Stimulated activated naive CD4-positive, alpha-beta T cell treated with Interleukin-2 at 50 U/mL for 16 hours (primary cell): ENCODE measurements around the gene PEAR1.

Experiments used
- DNase-seq: peaks from one replicate; lab custom pipeline; 2025; lab: John Stamatoyannopoulos, UW

PEAR1 gene

DNA sequence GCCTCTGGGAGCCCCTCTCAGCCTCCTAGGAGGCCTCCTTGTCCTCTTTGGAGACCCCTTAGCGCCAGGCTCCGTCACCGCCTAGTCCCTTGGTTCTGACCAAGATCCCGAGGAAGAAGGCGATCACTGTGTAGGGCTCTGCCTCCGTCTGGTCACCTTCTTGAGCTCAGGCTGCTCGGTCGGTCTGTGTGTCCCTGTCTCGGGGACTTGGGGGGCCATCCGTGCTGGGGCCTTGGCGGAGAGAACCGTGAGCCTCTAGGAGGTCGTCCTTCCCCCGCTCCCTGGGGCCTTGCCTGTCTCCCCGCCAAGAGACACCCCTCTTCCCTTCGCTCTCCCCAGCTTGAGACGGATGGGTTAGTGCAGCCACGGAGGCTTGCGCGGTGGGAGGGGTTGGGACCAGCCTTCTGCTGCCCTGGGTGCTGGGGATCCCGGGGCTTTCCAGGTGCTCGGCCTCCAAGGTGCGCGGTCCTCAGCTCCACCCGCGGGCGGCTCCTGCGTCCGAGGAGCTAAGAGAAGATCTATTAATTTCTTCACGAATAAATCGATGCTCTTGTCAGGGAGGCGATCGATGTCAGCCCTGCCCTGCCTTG lies 33.9 kb upstream of the PEAR1 start:
- no peak for DNase-seq

DNA sequence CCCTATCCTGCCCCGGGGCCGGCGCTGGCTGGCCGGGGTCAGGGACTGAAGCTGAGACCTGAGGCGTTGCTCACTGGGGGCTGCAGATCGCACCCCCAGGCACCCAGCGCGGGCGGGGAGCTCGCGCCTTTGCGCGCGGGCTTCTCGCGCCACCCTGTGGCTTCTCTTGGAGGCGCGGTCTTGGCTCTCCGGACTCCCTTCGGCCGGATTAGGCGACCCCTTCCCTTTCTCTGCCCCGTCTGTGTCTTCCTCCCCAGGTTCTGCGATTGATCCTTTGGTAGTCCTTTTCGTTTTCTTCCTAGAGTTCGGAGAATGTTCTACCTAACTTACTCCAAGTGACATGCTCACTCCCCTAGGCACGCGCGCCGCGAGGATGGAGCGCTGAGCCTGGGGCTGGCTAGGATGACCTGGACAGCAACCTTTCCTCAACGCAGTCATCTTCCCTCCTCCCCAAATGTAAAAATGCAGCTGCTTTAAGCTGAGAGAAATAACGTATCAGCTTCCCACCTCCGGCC lies 33.3 kb upstream of the PEAR1 start:
- peak; percentile 46 for DNase-seq

DNA sequence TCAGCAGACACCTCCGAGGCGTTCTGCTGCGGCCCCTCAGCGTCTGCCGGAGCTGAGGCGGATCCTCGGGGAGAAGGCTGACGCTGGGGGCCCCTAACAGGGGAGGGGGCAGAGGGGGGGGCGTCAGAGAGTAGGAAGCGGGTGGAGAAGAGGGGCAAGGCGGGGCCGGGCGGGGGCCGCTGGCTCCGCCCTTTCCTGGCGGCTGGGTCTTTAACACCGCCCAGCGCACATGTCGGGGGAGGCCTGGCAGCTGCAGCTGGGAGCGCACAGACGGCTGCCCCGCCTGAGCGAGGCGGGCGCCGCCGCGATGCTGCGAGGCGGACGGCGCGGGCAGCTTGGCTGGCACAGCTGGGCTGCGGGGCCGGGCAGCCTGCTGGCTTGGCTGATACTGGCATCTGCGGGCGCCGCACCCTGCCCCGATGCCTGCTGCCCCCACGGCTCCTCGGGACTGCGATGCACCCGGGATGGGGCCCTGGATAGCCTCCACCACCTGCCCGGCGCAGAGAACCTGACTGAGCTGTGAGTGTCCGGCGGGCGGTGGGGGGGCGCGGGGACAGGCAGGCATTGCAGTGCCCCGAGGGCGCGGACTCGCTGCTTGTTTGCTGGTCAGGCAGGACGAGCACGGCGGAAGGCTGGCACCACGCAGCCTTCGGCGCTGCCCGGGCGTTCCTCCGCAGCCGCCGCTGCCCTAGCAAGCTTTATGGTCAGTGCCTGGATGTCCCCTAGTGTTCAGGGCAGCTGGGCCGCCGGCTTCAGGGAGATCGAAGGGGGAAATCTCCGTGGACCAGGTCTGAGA lies 32.7 kb upstream of the PEAR1 start, which contains the start of gene NTRK1:
NTRK1 (plus strand) TSS at position 238 of the 796 bp plus-strand sequence; CDS start at position 308, 70 bp downstream.
- peak; percentile 32 for DNase-seq

DNA sequence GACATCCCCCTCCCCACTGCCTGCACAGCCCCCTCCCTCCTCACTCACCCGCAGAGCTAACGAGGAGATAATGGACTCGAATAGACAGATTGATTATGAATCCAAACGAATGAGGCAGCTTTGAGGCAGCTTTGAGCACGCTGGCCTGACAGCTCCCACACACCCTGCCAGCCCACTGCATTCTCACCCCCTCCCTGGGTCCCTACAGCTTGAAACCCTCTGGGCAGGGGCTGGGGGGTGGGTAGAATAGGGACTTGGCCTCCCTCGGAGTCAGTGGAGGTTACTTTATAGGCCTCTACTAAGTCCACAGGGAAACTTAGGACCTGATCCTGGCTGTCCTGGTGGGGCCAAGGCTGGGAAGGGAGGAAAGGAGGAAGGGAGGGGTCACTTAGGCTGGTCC lies 30.9 kb upstream of the PEAR1 start:
- DNase-seq = no peak

DNA sequence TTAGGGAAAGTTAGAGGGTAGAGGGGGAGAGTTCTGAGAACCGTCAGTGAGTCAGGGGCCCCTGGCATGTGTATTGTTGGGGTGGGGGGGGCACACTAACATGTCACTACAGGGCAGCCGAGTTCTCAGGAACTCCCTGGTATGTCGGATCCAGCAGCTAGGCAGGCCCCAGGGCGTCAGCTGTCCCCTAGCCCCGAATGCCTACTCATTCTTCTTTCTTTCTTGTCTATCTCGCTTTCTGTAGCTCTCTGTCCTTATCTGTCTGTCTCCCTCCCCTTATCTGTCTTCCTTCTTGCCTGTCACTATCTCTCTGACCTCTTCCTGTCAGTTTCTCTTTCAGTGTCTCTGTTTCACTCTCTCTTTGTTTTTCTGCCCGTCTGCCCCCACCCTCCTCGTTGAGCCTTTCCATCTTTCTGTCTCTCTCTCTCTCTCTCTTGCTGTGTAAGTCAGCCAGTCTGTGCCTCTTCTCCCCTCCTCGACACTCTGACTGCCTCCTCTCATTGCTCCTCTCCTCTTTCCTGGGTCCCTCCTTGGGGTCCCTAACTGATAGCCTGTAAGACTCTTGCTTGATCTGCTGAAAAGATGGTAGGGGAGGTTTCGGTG lies 30.4 kb upstream of the PEAR1 start:
- no peak for DNase-seq

DNA sequence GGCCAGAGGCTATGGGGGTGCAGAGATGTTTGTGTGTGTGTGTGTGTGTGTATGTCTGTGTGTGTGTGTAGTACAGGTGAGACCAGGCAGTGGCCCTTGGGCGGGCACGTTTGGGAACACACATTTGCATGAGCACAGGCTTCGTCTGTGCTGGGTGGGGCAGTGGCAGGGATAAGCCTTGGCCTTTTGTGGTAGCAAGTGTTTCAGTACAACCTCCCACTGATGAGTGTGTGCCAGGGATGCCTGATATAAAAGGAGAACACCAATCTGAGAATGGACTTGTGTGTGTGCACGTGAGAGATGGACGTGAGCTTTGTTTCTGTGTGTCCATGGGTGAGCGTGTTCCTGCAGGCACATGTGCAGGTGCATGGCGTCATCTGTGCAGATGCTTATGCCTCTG lies 29.9 kb upstream of the PEAR1 start:
- no peak for DNase-seq

DNA sequence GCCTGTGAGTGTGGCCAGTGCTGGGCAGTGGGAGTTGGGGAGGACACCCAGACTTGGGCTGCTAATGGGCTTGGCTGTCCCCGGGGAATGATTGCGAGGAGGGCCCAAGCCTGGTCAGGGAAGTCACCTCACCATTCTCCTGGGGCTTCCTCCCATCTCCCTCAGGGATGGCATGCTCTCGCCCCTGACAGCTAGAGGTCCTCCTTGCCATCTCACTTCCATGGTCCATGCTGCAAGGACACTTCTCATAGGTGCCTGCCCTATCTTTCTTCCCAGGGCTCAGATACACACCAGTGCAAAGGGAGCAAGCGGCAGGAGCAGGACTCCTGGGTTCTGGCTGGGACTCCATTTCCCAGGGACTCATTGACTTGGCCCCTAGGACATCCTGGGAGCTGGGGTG lies 28.7 kb upstream of the PEAR1 start:
- DNase-seq = no peak

DNA sequence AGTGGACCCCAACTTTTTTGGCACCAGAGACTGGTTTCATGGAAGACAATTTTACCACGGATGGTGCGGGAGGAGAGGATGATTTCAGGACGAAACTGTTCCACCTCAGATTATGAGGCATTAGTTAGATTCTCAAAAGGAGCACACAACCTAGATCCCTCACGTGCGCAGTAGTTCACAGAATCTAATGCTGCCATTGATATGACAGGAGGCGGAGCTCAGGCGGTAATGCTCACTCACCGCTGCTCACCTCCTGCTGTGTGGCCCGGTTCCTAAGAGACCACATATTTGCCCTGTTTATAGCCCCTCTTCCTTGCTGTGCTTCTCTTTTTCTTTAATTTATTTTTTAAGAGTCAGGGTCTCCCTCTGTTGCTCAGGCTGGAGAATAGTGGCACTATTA lies 28.3 kb upstream of the PEAR1 start:
- DNase-seq = no peak

DNA sequence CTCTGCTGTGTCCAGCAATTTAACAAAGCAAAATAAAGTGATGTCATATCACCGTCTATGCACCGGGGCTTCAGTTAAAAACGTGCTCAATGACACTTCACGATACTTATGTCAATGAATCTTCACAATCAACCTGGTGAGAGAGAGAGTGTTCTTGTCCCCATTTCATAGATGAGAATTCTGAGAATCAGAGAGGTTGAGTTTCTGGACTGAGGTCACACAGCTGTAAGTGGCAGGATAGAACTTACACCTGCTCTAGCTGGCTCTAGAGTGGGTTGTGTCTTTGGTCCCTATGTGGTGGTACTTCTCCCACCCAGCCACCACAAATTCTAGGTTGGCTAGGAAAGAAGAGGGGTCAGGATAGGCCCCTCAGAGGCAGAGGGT lies 27.7 kb upstream of the PEAR1 start:
- DNase-seq = no peak

DNA sequence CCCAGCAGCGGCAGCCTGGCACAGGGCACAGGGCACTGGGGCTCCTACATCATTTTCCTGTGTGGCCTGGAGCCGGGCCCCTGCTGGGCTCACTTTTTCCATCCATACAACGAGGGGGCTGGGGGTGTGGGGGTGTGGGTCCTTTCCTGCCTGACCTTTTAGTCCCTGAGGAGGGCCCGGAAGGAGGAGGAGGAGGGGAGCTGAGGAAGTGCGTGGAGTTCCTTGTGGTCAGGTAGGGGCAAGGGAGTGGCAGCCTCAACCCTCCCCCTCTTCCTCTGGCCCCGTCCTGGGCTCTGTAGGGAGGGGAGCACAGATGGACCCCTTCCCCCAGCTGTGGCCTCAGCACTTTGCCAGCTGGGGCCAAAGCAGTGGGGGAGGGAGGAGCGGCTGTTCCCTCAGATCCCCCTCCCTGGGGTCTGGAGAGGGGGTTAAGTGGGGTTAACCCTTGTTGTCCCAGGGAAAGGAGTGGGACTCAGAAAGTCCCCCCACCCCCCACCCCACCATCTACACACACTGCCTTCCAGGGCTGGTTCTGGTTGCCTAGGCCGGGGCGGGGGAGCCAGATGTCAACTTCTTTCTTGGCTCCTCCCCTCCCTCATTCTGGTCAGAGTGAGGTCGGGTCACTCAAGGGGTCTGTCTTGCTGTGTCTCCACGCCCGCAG lies 27.1 kb upstream of the PEAR1 start:
- no peak for DNase-seq

DNA sequence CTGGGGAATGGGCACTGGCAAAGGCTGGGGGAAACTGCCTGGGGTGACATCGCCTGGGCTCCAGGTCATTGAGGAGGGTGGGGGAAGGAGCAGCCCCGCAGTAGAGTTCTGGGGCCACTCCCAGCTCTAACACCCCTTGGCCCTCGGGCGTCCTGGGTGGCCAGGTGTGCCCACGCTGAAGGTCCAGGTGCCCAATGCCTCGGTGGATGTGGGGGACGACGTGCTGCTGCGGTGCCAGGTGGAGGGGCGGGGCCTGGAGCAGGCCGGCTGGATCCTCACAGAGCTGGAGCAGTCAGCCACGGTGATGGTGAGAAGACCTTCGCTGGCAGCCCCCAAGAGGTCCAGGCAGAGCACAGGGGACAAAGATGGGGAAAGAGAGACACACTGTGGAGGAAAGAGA lies 25.2 kb upstream of the PEAR1 start:
- no peak for DNase-seq

DNA sequence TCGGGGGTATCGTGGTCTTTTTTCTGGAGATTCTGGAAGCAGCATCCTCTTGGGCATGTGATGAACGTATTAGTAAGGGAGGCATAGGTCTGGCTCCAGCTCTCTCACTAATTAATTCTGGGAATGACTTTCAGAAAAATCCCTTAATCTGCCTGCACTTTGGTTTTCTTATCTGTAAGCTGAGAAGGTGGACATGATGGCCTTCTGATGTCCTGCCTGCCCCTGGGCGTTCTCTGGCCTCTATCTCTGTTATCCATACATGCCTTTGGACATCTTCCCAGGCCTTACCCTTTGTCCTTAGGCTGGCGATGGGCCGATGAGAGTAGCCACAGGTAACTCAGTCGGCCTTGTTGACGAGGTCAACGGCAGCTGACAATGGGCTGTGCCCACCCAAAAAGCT lies 24.1 kb upstream of the PEAR1 start:
- no peak for DNase-seq

DNA sequence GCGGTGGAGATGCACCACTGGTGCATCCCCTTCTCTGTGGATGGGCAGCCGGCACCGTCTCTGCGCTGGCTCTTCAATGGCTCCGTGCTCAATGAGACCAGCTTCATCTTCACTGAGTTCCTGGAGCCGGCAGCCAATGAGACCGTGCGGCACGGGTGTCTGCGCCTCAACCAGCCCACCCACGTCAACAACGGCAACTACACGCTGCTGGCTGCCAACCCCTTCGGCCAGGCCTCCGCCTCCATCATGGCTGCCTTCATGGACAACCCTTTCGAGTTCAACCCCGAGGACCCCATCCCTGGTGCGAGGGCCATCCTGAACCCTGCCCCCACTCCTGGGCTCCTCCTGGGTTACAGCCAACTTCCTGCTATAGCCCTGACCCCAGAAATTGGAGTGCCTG lies 19.9 kb upstream of the PEAR1 start:
- DNase-seq = no peak

DNA sequence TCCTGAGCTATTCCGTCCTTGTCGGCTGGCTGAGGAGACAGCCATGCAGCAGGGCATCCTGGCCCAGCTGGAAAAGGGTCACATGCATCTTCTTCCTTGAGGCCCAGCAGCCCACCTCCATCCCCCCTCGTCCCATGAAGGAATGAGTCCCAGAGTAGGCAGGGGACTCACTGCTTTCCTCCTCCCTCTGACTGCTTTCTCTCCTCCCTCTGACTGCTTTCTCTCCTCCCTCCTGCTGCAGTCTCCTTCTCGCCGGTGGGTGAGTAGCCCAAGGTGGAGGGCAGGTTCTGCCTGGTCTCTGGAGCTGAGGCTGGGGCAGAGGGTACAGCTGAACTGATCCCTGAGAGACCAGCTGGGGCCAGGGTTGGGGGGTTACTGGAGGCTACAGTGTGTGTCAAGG lies 19.4 kb upstream of the PEAR1 start:
- no peak for DNase-seq

DNA sequence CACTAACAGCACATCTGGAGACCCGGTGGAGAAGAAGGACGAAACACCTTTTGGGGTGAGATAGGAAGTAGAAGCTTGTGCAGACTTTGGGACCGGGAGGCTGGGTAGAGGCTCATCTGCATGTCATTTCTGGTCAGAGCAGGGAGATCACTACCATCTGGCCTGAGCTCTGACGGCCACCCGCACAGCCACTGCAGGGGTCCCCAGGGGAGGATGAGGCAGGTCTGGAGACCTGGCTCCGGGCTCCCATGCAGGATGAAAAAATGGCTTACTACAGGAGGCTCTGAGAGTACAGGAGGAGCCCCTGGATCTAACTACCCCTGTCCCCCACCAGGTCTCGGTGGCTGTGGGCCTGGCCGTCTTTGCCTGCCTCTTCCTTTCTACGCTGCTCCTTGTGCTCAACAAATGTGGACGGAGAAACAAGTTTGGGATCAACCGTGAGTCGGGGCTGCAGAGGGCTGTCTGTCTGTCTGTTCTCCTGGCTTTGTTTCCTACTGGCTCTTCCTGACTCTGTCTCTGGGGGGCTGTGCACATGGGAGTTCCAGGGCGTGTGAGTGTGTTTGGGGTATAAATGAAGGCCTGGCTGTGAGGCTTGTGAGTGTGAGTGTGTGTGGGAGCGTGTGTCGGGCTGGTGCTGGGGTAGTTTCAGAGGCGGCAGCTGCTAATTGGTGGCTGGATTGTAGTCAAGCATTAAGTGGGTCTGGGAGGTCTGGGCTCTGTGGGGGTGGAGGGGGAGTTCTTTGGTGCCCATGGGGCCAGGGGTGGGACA lies 18.8 kb upstream of the PEAR1 start:
- no peak for DNase-seq

DNA sequence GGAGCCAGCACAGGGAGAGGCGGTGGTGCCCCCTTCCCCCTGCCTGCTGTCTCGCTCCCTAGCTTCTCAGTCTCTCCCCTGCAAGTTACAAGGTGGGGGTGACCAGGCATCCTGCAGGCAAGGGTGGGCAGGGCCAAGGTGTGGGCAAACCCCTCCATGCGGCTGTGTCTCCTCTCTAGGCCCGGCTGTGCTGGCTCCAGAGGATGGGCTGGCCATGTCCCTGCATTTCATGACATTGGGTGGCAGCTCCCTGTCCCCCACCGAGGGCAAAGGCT lies 18.2 kb upstream of the PEAR1 start:
- DNase-seq = no peak

DNA sequence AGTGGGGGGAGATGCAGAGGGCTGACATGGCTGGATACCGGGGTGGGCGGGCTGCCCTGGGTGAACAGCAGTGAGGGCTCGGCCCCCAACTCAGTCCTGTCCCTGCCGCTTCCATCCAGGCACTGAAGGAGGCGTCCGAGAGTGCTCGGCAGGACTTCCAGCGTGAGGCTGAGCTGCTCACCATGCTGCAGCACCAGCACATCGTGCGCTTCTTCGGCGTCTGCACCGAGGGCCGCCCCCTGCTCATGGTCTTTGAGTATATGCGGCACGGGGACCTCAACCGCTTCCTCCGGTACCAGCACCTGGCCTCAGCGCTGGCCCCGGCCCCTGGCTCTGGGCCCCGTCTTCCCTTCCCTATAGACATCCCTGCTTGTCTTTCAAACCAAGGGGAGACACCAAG lies 17.2 kb upstream of the PEAR1 start:
- DNase-seq = no peak

DNA sequence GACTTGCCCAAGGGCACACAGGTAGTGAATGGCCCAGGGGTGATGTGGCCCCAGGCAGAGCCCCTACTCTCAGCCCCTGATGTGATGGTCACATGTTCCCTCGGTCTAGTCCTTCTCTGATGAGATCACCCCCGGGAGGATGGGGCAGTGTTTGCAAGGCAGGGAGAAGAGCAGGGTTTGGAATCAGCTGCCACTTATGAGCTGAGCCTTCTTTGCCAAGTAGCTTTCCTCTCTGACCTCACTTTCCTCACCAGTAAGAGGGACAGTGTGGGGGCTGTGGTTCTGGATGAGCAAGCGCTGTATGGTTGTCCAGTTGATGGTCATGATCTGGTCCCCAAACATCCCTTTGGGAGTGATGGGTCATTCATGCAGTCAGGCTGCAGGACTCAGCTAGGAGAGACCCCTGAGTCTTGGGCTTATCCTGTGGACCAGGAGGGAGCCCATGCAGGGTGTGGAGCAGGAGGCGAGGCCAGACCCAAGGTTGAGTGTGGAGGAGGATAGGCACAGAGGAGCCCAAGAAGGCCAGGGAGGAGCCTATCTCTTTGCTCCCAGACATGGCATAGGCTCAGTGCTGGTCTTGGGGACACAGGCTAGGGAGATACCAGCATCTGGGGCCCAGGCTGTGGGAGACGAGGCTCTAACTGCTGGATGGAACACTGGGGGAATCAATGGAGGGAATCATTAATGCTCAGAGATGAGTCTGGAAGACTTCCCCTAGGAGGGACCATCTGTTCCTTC lies 15.9 kb upstream of the PEAR1 start:
- no peak for DNase-seq

DNA sequence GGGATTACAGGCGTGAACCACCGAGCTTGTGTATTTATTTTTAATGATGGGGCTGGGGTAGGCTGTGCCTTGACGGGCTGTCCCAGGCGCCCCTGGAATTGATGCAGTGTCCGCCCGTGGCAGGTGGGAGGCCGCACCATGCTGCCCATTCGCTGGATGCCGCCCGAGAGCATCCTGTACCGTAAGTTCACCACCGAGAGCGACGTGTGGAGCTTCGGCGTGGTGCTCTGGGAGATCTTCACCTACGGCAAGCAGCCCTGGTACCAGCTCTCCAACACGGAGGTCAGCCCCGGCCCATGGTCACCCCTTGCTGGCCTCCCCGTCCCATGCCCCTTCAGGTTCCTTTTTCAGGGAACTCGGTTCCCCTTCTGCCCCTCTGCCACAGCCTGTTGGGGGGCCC lies 13.6 kb upstream of the PEAR1 start:
- DNase-seq = no peak

DNA sequence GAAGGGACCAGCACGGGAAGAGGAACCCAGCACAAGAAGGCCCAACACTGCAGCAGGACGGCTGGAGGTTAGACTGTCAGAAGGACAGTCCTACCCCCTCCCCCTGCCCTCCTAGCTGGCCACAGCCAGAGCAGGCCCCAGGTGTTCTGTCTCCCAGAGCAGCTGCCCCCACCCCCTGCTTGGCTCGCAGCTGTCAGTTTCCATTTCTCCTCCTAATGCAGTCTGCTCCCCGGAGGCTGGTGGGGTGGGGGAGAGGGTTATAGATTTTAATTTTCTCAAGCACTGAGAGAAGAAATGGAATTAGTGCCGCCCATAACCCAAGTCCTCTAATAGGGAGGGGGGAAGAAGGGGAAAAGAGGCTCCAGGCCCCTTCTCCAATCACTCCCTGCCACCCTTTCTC lies 13.0 kb upstream of the PEAR1 start:
- DNase-seq = no peak

DNA sequence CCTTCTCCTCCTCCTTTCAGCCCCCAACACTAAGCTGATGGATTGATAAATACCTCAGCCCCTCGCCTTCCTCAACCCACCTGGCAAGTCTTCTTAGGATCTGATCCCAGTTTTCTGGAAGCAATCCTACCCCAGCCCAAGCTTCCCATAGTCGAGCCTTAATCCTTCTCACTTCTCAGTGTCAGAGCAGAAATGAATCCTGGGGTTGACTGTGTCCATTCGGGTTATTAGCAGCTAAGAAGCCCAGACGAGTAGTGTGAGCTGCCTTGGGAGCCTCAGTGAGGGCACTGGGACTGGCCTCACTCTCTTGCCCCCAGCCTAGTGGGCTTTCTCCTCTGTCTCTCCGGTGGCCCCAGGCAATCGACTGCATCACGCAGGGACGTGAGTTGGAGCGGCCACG lies 12.4 kb upstream of the PEAR1 start:
- DNase-seq = no peak

DNA sequence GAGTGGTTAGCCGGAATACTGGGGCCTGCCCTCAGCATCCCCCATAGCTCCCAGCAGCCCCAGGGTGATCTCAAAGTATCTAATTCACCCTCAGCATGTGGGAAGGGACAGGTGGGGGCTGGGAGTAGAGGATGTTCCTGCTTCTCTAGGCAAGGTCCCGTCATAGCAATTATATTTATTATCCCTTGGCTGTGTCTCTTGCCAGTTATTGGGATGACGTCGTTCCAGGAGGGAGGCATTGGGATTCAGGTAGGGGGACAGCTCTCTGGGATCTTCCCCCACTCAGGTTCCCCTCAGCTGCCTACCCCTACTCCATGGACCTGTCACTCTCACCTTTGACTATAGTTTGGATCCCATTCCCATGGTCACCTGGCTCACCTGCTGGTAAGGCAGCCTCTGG lies 11.9 kb upstream of the PEAR1 start:
- DNase-seq = no peak
